Epithelial cell of proximal tubule (primary cell): Measurements from ENCODE around the gene PACSIN3. TPM values are rescaled to one million over a fixed set of nuclear protein-coding genes. Genes with fewer than 3 reads are reported as not detected.

Experiments
- DNase-seq: peaks from one replicate; pipeline ENCODE4 v3.0.0-alpha.2; 2011; ENCODE audit warnings: low read depth
- H3K4me3 ChIP-seq: 2 replicates; pipeline ENCODE4 v1.5.1; 2011; ENCODE audit warnings: low read depth, mild to moderate bottlenecking, low read length
- total RNA-seq: library from RNA; depleted of rRNA; stranded (reverse); fragments of >200 nt; gene quantifications from 2 replicates; pipeline ENCODE4 v1.2.3, GENCODE V29; 2015
- TF ChIP-seq, protein P1 (sequence below): conservative IDR thresholded peaks from 2 replicates; pipeline ENCODE4 v1.5.1; 2012; ENCODE audit warnings: low read depth, mild to moderate bottlenecking, low read length

The PACSIN3 gene
- total RNA-seq, 1 donor from 2014 or later, result 74.4 TPM

DNA sequence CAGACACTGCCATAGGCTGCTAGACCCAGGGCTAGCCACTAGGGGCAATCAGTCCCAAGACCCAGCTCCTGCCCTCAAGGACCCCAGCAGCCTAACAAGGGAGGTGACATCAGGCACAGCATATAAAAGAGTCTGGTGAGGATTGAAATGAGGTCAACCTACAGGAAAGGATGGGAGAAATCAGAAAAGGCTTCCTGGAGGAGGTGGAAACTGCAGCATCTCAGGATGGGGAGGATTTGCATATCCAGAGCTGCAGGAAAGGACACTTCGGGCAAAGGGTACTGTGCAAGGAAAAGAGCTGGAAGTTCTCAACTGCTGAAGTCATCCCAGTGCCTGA lies 6.6 kb downstream of the PACSIN3 start:
- TF ChIP-seq, protein P1, sequence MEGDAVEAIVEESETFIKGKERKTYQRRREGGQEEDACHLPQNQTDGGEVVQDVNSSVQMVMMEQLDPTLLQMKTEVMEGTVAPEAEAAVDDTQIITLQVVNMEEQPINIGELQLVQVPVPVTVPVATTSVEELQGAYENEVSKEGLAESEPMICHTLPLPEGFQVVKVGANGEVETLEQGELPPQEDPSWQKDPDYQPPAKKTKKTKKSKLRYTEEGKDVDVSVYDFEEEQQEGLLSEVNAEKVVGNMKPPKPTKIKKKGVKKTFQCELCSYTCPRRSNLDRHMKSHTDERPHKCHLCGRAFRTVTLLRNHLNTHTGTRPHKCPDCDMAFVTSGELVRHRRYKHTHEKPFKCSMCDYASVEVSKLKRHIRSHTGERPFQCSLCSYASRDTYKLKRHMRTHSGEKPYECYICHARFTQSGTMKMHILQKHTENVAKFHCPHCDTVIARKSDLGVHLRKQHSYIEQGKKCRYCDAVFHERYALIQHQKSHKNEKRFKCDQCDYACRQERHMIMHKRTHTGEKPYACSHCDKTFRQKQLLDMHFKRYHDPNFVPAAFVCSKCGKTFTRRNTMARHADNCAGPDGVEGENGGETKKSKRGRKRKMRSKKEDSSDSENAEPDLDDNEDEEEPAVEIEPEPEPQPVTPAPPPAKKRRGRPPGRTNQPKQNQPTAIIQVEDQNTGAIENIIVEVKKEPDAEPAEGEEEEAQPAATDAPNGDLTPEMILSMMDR, result peak; percentile 77
- no peak for DNase-seq
- no peak overlapping the region for H3K4me3 ChIP-seq

DNA sequence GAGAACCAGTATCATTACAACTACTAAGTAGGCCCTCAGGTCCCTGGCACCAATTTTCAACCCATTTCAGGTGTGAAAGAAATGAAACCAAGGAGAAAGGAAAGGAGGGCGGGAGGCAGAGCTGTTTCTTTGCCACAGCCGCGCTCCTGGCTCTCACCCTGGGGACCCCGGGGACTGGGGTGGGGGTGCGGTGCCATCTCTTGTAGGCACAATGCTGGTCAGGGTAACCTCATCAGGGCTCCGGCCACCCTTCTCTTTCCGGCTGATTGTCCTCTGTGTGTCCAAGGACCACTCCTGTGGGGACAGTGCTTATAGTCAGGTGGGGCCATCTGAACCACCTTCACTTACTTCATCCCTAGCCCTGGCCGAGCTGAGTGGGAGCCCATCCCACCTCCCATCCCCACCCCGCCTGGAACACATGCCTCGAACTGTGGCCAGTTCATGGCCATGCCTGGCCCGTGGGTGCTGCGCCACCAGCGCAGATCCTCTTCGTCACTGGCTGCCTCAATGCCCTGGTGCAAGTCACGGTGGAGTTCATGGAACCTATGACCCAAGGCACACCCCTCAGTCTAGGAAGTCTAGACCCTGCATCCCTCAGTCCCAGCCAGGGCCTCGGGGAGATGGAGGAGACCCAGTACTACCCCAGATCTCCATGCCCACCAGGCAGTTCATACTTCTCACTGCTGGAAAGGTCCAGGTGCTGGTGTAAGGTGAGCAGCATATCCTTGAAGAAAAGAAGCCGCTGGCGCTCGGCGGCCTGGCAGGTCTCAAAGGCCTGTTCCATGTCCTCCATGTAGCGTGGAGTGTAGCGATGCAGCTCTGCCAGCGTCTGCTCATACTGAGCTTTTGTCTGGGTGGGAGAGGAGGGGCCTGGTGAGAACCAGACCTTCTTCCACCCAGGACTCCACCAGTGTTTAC lies 7.2 kb downstream of the PACSIN3 start:
- no peak overlapping the region for H3K4me3 ChIP-seq
- TF ChIP-seq, protein P1, result no peak
- no peak for DNase-seq

DNA sequence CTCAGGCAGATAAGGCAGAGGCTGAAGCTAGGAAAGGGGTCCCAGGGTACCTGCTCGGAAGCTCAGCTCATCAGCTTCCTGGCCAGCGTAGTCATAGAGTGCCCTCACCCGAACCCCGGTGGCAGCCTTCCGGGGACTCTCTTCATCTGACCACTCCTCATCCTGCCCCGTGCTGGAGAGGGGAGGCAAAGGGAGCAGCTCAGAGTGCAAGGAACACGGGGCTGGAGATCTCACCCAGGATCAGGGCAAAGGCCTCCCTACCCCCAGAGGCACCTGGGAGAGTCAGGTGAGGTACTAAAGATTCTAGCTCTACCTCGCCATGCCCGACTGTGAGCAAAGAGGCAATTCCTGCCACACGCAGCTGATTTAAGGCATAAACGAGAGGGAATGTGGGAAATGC lies 7.9 kb downstream of the PACSIN3 start:
- no peak overlapping the region for H3K4me3 ChIP-seq
- TF ChIP-seq, protein P1, result no peak
- DNase-seq, result no peak

DNA sequence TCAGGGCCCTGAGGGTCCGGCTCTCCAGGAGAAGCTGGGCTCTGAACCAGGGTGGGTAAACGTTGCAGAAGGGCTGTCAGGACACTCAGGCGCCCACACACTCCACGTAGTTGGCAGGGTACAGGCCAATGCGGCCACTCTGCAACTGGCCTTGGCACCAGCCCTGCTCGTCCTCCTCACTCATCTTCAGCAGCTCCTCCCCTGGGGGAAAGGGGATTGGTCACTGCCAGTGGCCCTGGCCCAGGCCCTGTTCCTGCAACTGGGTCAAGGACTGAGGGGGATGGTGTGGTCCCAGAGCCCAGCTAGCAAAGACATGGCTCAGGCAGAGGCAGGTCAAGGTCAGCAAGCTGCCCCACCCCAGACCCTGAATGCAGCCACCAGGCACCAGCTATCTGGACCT lies 8.4 kb downstream of the PACSIN3 start:
- no peak overlapping the region for H3K4me3 ChIP-seq
- TF ChIP-seq, protein P1, result no peak
- DNase-seq, result no peak

DNA sequence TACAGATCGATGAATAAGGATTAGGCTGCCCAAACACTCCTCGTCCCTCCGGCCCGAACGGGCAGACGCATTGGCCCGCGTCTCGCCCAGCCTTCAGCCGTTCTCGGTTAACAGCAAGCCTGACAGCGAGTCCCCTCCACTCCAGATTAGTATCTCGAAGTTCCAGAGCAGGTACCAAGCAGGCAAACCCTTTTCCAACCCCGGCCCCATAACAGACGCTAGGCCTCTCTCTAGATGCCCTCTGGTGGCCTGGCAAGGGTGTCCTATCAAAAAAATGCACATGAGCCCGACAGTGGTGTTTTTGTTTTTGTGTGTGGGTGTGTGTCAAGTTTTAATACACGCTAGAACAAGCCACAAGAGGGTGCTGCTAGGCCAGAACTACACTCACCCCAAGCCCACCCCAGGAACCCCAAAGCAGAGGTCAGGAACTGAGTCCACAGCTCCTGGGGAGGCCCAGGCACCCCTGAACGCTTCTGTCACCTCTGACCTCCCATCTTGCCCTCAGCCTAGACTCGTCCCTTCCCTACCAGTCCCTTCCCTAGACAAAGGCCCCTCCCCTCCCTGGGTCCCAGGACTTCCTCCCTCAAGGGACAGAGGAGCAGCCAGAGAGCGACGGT lies 8.9 kb downstream of the PACSIN3 start:
- TF ChIP-seq, protein P1, result peak; percentile 74
- DNase-seq, result no peak
- peak overlapping the region; percentile 66 for H3K4me3 ChIP-seq

DNA sequence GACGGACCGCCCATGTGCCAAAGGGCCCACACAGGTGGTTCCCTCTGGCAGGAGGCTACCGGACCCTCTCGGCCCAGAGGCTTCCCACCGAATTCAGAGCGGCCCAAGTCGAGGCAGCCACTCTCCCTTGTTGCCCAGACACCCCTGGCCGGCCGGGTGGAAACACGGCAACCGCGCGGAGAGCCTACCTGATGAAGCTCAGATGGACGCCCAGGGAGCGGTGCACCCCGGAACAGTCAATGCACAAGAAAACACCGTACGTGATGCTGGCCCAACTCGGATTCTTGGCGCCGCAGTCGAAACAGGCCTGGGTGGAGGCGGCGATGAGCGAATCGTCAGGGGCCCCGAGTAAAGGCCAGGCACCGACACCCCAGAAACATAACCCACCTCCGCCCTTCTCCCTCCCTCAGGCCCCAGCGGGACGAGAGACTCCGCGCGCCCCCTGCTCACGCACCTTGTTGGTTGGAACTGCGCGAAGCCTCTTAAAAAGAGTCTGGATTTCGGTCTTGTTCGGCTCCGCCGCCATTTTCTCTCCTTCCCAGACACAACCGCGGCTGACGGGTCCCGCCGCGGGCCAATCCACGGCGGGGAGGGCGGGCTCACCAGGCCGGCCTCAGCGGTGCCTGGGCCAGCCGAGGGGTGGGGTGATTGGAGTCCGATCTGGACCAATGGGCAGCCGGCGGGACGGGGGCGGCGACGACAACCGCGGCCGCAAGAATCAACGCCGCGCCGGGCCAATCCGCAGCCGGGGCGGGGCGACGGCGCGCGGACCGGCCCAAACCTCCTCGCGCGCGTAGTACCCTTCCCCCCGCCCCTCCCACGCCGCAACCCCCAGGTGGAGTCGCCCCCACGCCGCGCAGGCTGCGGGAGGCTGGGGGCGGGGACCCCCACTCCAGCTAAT lies 9.7 kb downstream of the PACSIN3 start, which contains the start of gene ARFGAP2:
Gene ARFGAP2, minus strand, starts transcription at position 552 of the 901 bp plus-strand sequence. Its CDS starts 26 bp downstream, at position 526.
- TF ChIP-seq, protein P1, result no peak
- no peak for DNase-seq
- peak within 1 kb of the TSS; percentile 99 for H3K4me3 ChIP-seq
